22Rv1 (cell line): Measurements from ENCODE around the gene ENTHD1.

ENCODE experiments used
- H3K27ac ChIP-seq: fragments of 450-650 bp; 2 replicates; pipeline ENCODE4 v1.5.1; 2017
- ZFX ChIP-seq: fragments of 450-650 bp; IDR thresholded peaks from 2 replicates; pipeline ENCODE4 v1.6.1; 2017; ENCODE audit warnings: antibody characterized with exemption, borderline replicate concordance
- TF ChIP-seq, protein P1 (sequence below): fragments of 450-650 bp; IDR thresholded peaks from 2 replicates; pipeline ENCODE4 v1.5.1; 2017; ENCODE audit warnings: mild to moderate bottlenecking

The ENTHD1 gene

DNA sequence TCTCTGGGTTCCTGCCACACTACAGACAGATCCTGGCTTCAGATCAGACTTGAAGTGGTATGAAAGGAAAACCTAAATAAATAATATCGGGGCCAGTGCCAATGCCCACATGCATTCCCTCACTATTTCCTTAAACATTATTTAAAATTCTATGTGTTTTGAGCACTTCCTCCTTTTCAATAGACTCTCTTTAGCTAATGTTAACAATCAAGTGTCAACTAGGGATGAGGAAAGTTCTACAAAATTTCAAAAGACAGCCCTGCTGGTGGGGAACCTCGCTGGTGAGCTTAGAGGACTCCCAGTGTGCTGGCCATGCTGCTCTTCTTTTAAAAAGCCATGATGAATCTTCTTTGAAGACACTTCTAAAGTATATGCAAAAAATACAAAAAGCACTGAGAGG lies 87.5 kb downstream of the ENTHD1 start:
- no peak overlapping the region for H3K27ac ChIP-seq
- TF ChIP-seq, protein P1, sequence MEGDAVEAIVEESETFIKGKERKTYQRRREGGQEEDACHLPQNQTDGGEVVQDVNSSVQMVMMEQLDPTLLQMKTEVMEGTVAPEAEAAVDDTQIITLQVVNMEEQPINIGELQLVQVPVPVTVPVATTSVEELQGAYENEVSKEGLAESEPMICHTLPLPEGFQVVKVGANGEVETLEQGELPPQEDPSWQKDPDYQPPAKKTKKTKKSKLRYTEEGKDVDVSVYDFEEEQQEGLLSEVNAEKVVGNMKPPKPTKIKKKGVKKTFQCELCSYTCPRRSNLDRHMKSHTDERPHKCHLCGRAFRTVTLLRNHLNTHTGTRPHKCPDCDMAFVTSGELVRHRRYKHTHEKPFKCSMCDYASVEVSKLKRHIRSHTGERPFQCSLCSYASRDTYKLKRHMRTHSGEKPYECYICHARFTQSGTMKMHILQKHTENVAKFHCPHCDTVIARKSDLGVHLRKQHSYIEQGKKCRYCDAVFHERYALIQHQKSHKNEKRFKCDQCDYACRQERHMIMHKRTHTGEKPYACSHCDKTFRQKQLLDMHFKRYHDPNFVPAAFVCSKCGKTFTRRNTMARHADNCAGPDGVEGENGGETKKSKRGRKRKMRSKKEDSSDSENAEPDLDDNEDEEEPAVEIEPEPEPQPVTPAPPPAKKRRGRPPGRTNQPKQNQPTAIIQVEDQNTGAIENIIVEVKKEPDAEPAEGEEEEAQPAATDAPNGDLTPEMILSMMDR, result no peak
- no peak for TF ChIP-seq ZFX

DNA sequence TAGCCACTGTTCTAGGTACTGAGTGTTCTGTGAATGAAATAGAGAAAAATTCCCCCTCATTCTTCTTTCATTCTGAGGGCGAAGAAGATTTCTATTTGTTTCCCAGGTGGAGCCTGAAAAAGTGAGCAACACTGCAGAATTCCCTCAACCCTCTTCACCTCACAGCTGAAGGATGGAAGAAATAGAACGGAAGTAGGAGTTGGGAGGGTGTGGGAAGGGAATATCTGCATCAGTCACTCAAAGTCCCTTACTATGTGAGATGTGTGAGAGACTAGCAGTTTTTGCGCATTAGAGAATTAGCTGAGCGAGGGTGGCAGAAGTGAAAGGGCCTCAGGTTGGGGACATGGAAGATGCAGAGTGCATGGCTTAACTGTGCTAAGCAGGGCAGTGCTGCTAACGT lies 88.4 kb downstream of the ENTHD1 start:
- no peak for TF ChIP-seq ZFX
- TF ChIP-seq, protein P1, result no peak
- no peak overlapping the region for H3K27ac ChIP-seq

DNA sequence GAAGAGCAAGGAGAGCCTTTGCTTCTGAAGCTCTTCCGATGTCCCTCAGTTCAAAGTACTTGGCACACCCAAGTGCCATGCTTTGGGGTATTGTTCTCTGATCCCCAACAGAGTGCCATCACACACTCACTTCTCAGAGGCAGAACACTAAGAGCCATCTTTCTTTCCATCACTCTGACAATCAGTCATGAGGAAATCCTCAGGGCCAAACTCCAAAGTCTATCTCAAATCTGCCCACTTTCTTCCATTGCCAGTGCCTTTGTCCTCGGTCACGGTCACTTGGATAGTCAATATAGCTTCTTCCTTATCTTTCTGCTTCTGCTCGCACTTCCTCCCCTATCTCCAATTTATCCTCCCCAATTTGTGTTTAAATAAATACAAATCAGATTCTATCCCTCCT lies 90.9 kb downstream of the ENTHD1 start:
- TF ChIP-seq, protein P1, result no peak
- TF ChIP-seq ZFX, result no peak
- no peak overlapping the region for H3K27ac ChIP-seq

DNA sequence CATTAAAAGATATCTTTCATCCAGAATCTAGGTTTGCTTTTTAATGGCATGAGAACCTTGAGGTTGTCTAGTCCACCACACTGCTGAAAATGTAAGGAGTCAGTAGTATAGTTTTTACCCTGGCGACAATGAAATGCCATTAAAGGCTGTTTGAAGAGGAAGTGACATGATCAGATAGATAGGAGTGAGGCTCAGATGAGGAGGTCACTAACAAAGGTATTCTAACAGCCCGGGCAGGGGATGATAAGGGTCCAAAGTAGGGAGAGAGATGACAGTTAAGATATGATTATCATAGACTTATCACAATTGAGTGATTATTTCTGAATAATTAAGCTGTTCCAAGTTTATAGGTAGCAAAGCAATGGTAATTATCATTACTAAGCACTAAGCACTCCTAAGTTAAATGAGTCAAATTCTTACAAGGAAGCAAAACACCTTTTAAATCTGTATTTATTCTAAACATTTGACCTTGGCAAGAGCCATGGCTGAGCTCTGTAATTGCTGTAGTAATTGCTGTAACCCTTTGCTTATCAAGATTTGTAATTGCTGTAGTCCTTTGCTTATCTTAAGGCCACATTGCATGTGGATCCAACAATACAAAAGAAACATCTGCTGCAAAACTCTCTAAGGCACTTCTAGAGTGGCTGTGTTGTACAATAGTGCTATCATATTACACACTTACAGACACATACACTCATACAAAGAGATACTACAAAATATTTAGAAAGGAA lies 92.6 kb downstream of the ENTHD1 start:
- H3K27ac ChIP-seq, result no peak overlapping the region
- TF ChIP-seq, protein P1, result no peak
- TF ChIP-seq ZFX, result no peak

DNA sequence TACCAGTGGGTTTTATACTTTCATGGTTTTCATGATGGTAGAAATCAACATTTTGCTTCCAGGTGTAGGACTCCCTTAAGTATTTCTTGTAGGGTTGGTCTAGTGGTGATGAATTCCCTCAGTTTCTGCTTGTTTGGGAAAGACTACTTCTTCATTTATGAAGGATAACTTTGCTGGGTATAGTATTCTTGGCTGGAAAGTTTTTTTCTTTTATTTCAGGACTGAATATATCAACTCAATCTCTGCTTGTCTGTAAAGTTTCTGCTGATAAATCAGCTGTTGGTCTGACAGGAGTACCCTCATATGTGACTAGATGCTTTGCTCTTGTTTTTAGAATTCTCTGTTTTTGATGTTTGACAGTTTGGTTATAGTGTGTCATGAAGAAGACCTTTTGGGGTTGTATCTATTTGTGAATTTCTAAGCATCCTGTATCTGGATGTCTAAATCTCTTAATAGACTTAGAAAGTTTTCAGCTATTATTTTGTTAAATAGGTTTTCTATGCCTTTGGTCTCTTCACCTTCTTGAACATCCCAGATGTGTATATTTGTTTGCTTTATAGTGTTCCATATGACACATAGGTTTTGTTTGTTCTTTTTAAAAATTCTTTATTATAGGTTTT lies 95.9 kb downstream of the ENTHD1 start:
- H3K27ac ChIP-seq, result no peak overlapping the region
- TF ChIP-seq, protein P1, result no peak
- no peak for TF ChIP-seq ZFX

DNA sequence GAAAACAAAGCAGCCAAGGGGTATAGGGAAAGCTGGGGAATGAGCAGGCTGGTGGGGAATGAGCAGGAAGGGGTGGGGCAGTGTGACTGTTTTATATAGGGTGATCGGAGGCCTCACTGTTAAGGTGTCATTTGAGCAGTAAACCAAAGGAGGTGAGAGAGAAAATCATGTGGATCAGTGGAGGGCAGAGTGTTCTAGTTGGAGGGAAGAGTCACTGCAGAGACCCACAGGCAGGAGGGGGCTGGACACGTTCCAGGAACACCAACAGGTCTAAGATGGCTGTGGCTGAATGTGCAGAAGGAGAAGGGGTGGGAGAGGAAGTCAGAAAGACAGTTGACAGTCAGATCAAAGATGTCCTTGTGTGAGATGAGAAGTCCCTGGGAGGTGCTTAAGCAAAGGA lies 103.8 kb downstream of the ENTHD1 start:
- TF ChIP-seq, protein P1, result no peak
- no peak for TF ChIP-seq ZFX
- no peak overlapping the region for H3K27ac ChIP-seq

DNA sequence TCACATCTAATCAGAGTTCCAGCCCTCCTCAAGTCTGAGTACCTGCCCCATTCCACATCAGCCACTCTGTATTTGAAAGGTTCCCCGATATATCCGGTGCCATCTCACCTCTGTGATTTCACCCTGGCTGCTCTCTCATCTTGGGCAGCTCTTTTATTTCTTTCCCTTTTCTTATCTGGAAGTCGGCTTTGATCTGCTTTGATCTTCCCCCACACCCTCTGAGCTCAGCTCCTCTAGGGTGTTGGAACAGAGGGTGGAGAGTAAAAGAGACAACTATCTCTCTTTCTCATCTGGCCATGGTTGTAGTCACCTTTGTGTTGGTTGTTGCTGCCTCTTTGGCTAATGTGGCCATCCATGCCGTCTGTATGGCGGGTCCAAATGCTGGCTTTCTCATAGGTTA lies 108.3 kb downstream of the ENTHD1 start:
- H3K27ac ChIP-seq, result no peak overlapping the region
- no peak for TF ChIP-seq ZFX
- TF ChIP-seq, protein P1, result no peak
